OCI-LY7 (cell line): Measurements from ENCODE around the gene SERINC5. TPM values are rescaled to one million over a fixed set of nuclear protein-coding genes. Genes with fewer than 3 reads are reported as not detected.
A peak's percentile ranks its signal among the peaks of the same experiment; 100 is the strongest.

Experiments used
- BruUV-seq: library from RNA; stranded (reverse); fragments of 400-500 nt; replicated peaks from 2 replicates; lab custom pipeline; 2021; lab: Mats Ljungman, UMichigan
- CTCF ChIA-PET: fragments of 300-600 bp; sonication (Branson Sonifier 250); formaldehyde crosslinking; loops from one replicate; lab custom pipeline; 2022; ENCODE audit warnings: antibody characterized with exemption; ENCODE audit not compliant: unreplicated experiment; lab: Charles Lee
- POLR2A ChIA-PET: fragments of 300-600 bp; sonication (Branson Sonifier 250); formaldehyde crosslinking; loops from one replicate; lab custom pipeline; 2022; ENCODE audit warnings: antibody characterized with exemption; lab: Charles Lee
- DNase-seq: peaks from one replicate; pipeline ENCODE4 v3.0.0-alpha.2; 2015; ENCODE audit warnings: low spot score
- H2AFZ ChIP-seq: fragments of 200-600 bp; sonication (generic), shearing (Covaris generic); 2 replicates; pipeline ENCODE4 v1.6.1; 2014; ENCODE audit warnings: mild to moderate bottlenecking, antibody characterized with exemption, low read length, moderate library complexity
- H3K27ac ChIP-seq: fragments of 200-600 bp; sonication (generic); 2 replicates; pipeline ENCODE4 v1.5.1; 2014; ENCODE audit warnings: mixed run types, low read depth, mild to moderate bottlenecking, moderate library complexity, low read length, inconsistent platforms; ENCODE audit not compliant: poor library complexity, severe bottlenecking
- H3K36me3 ChIP-seq: fragments of 200-600 bp; sonication (generic); 2 replicates; pipeline ENCODE4 v1.6.1; 2014; ENCODE audit warnings: mild to moderate bottlenecking, antibody characterized with exemption, low read length, moderate library complexity, mixed read lengths; ENCODE audit not compliant: insufficient read depth
- H3K4me1 ChIP-seq: fragments of 200-600 bp; sonication (generic); 2 replicates; pipeline ENCODE4 v1.5.1; 2014; ENCODE audit warnings: mild to moderate bottlenecking, low read length; ENCODE audit not compliant: insufficient read depth, poor library complexity, severe bottlenecking
- H3K4me2 ChIP-seq: fragments of 200-600 bp; sonication (generic); 2 replicates; pipeline ENCODE4 v1.6.1; 2014; ENCODE audit warnings: mild to moderate bottlenecking, low read length
- H3K4me3 ChIP-seq: fragments of 200-600 bp; sonication (generic); 2 replicates; pipeline ENCODE4 v1.5.1; 2014; ENCODE audit warnings: mild to moderate bottlenecking, low read depth, low read length; ENCODE audit not compliant: poor library complexity, severe bottlenecking
- H3K79me2 ChIP-seq: fragments of 200-600 bp; sonication (generic); 2 replicates; pipeline ENCODE4 v1.6.1; 2016; ENCODE audit warnings: low read depth, mild to moderate bottlenecking, low read length, moderate library complexity, mixed read lengths; ENCODE audit not compliant: insufficient read depth
- H3K9me2 ChIP-seq: fragments of 200-600 bp; sonication (generic); 2 replicates; pipeline ENCODE4 v1.6.1; 2016; ENCODE audit warnings: mild to moderate bottlenecking, low read length, mixed read lengths; ENCODE audit not compliant: insufficient read depth
- H3K9me3 ChIP-seq: fragments of 200-600 bp; sonication (generic); 2 replicates; pipeline ENCODE4 v1.6.1; 2014; ENCODE audit warnings: mild to moderate bottlenecking, mixed run types, low read length, mixed read lengths
- H4K20me1 ChIP-seq: fragments of 200-600 bp; sonication (generic); 2 replicates; pipeline ENCODE4 v1.6.1; 2014; ENCODE audit warnings: mild to moderate bottlenecking, antibody characterized with exemption, low read length, moderate library complexity, mixed read lengths; ENCODE audit not compliant: insufficient read depth
- CTCF ChIP-seq: fragments of 200-600 bp; sonication (generic); conservative IDR thresholded peaks from 2 replicates; pipeline ENCODE4 v1.5.1; 2014; ENCODE audit warnings: mild to moderate bottlenecking, antibody characterized with exemption, low read length, moderate library complexity, mixed read lengths
- EZH2phosphoT487 ChIP-seq: fragments of 200-600 bp; sonication (generic); IDR thresholded peaks from 2 replicates; pipeline ENCODE4 v1.6.1; 2018; ENCODE audit warnings: low read depth, borderline replicate concordance, mild to moderate bottlenecking, mixed run types, antibody characterized with exemption, low read length, moderate library complexity, mixed read lengths
- intact Hi-C: fragments of 100-400 bp; cut with micrococcal nuclease; formaldehyde crosslinking; loops from one replicate; pipeline ENCODE4 v1.10.0; 2022; ENCODE audit not compliant: unreplicated experiment
- total RNA-seq, 2 experiments: library from RNA; depleted of rRNA in 1 of 2; stranded (reverse); fragments of >200 nt in 1 of 2; shearing (Covaris generic) in 1 of 2; gene quantifications; 2 replicates each; pipeline ENCODE4 v1.2.3, GENCODE V29; 2014 to 2022

The SERINC5 gene
- total RNA-seq, 2 experiments from 2014 or later: 31.2 to 87.9 TPM

- H3K79me2 ChIP-seq: peaks cover 97% of the 10 kb centered on the region
- no peak overlapping the region for H3K27ac ChIP-seq
- no peak for DNase-seq
- no peak overlapping the region for H2AFZ ChIP-seq
- intact Hi-C loops: no loop called here
- no TSS peak for BruUV-seq
- H4K20me1 ChIP-seq: no peaks in the 10 kb centered on the region
- no peak overlapping the region for H3K4me3 ChIP-seq
- no peak overlapping the region for H3K4me2 ChIP-seq
- peaks cover 53% of the 10 kb centered on the region for H3K4me1 ChIP-seq
- H3K9me3 ChIP-seq: peaks cover 25% of the 10 kb centered on the region
- peaks cover 60% of the 10 kb centered on the region for H3K36me3 ChIP-seq
- ChIA-PET POLR2A (interaction anchor here (0.7 to 4.5 kb wide), 5 partner anchors 9 to 44 kb away, joined by 3 to 34 read pairs (median 3); no protein-coding TSS in a partner anchor), CTCF (no interaction called here)
- H3K9me2 ChIP-seq: no peaks in the 10 kb centered on the region
- no peak for TF ChIP-seq EZH2phosphoT487
- no peak for TF ChIP-seq CTCF
Observed at GRCh38 chr5:80237243-80237642, 18.6 kb downstream of the SERINC5 start.

GRCh38 chr5:80234116-80234948 is 21.5 kb downstream of the SERINC5 start:
- Histone ChIP-seq H3K36me3 (peaks cover 36% of the 10 kb centered on the region), H3K27ac (no peak overlapping the region), H3K9me2 (no peaks in the 10 kb centered on the region), H3K9me3 (no peaks in the 10 kb centered on the region), H2AFZ (no peak overlapping the region), H4K20me1 (no peaks in the 10 kb centered on the region), H3K4me3 (no peak overlapping the region), H3K4me2 (0 out of 2 replicates have a peak overlapping the region, but pooled peaks have one; percentile 10), H3K4me1 (peaks cover 61% of the 10 kb centered on the region), H3K79me2 (peaks cover 94% of the 10 kb centered on the region)
- ChIA-PET CTCF (no interaction called here), POLR2A (no interaction called here)
- no TSS peak for BruUV-seq
- no peak for DNase-seq
- intact Hi-C loops: no loop called here
- TF ChIP-seq EZH2phosphoT487 (no peak), CTCF (no peak)

GRCh38 chr5:80231693-80232092 is 24.2 kb downstream of the SERINC5 start:
- H3K4me2 ChIP-seq: no peak overlapping the region
- BruUV-seq: no TSS peak
- peaks cover 15% of the 10 kb centered on the region for H3K36me3 ChIP-seq
- intact Hi-C loops: no loop called here
- ChIA-PET CTCF (no interaction called here), POLR2A (interaction anchor here (0.7 kb wide), 2 partner anchors 22 to 27 kb away, joined by 3 to 4 read pairs; no protein-coding TSS in a partner anchor)
- peaks cover 60% of the 10 kb centered on the region for H3K4me1 ChIP-seq
- no peak for DNase-seq
- no peak overlapping the region for H3K27ac ChIP-seq
- no peaks in the 10 kb centered on the region for H3K9me2 ChIP-seq
- H3K79me2 ChIP-seq: peaks cover 92% of the 10 kb centered on the region
- H4K20me1 ChIP-seq: no peaks in the 10 kb centered on the region
- no peaks in the 10 kb centered on the region for H3K9me3 ChIP-seq
- no peak overlapping the region for H3K4me3 ChIP-seq
- no peak overlapping the region for H2AFZ ChIP-seq
- TF ChIP-seq CTCF (no peak), EZH2phosphoT487 (no peak)
